PC-9 (cell line): ENCODE data around the gene TRIM49D2. TPM values are rescaled to one million over a fixed set of nuclear protein-coding genes. Genes with fewer than 3 reads are reported as not detected.
"Not testable (repeated sequence)": the region's sequence is repeated elsewhere in the genome, so short reads cannot be mapped to it uniquely, and the experiment has no call there.

ENCODE experiments used
- Bru-seq: library from RNA; stranded (reverse); fragments of 400-500 nt; gene quantifications from one replicate; lab custom pipeline; 2021; lab: Mats Ljungman, UMichigan
- BruChase-seq, 2 experiments: library from RNA; stranded (reverse); fragments of 400-500 nt; gene quantifications; one replicate each; lab custom pipeline; 2021; lab: Mats Ljungman, UMichigan
- BruUV-seq: library from RNA; stranded (reverse); fragments of 400-500 nt; replicated peaks from 2 replicates; lab custom pipeline; 2021; lab: Mats Ljungman, UMichigan
- CTCF ChIA-PET: fragments of 300-600 bp; sonication (Branson Sonifier 250); formaldehyde crosslinking; loops from one replicate; lab custom pipeline; 2022; ENCODE audit warnings: antibody characterized with exemption; lab: Charles Lee
- POLR2A ChIA-PET: fragments of 300-600 bp; sonication (Branson Sonifier 250); formaldehyde crosslinking; loops from one replicate; lab custom pipeline; 2022; ENCODE audit warnings: antibody characterized with exemption; ENCODE audit not compliant: unreplicated experiment; lab: Charles Lee
- DNase-seq, 2 experiments: peaks; one replicate each; pipeline versions ENCODE4 v3.0.0 to v3.0.0-alpha.2; 2015 to 2022; ENCODE audit warnings: mixed read lengths in 1 of 2
- H2AFZ ChIP-seq: fragments of 200-600 bp; sonication (generic); 2 replicates; pipeline ENCODE4 v1.8.1; 2017; ENCODE audit warnings: antibody characterized with exemption
- H3F3A ChIP-seq: fragments of 200-600 bp; sonication (generic); 2 replicates; pipeline ENCODE4 v1.8.1; 2017; ENCODE audit warnings: antibody characterized with exemption, mild to moderate bottlenecking, low read depth; ENCODE audit not compliant: insufficient read depth
- H3K27ac ChIP-seq: fragments of 200-600 bp; sonication (generic); 2 replicates; pipeline ENCODE4 v1.6.1; 2016; ENCODE audit warnings: mixed run types
- H3K27me3 ChIP-seq: fragments of 200-600 bp; sonication (generic); 2 replicates; pipeline ENCODE4 v1.6.1; 2016; ENCODE audit warnings: low read depth, mixed run types; ENCODE audit not compliant: insufficient read depth
- H3K36me3 ChIP-seq: fragments of 200-600 bp; sonication (generic); 2 replicates; pipeline ENCODE4 v1.6.1; 2016; ENCODE audit warnings: low read depth, mixed run types
- H3K4me1 ChIP-seq: fragments of 200-600 bp; sonication (generic); replicated peaks from 2 replicates; pipeline ENCODE4 v1.6.1; 2016; ENCODE audit warnings: mixed run types; ENCODE audit not compliant: insufficient read depth
- H3K4me2 ChIP-seq: fragments of 200-600 bp; sonication (generic); 2 replicates; pipeline ENCODE4 v1.6.1; 2017; ENCODE audit warnings: mixed run types
- H3K4me3 ChIP-seq: fragments of 200-600 bp; sonication (generic); 2 replicates; pipeline ENCODE4 v1.6.1; 2016; ENCODE audit warnings: mixed run types
- H3K79me2 ChIP-seq: fragments of 200-600 bp; sonication (generic); 2 replicates; pipeline ENCODE4 v1.6.1; 2017; ENCODE audit warnings: low read depth, mixed run types
- H3K9me2 ChIP-seq: fragments of 200-600 bp; sonication (generic); 2 replicates; pipeline ENCODE4 v1.8.1; 2017; ENCODE audit warnings: mild to moderate bottlenecking; ENCODE audit not compliant: insufficient read depth
- H3K9me3 ChIP-seq: fragments of 200-600 bp; sonication (generic); 2 replicates; pipeline ENCODE4 v1.8.1; 2016; ENCODE audit warnings: low read depth; ENCODE audit not compliant: insufficient read depth
- H4K20me1 ChIP-seq: fragments of 200-600 bp; sonication (generic); 2 replicates; pipeline ENCODE4 v1.8.1; 2017; ENCODE audit not compliant: insufficient read depth
- EZH2 ChIP-seq: fragments of 200-600 bp; sonication (generic); IDR thresholded peaks from 2 replicates; pipeline ENCODE4 v1.8.0; 2017; ENCODE audit warnings: antibody characterized with exemption, low read depth
- intact Hi-C: fragments of 100-400 bp; cut with micrococcal nuclease; formaldehyde crosslinking; loops from one replicate; pipeline ENCODE4 v1.10.0; 2022; ENCODE audit not compliant: unreplicated experiment
- long read RNA-seq: library from polyadenylated mRNA; stranded (forward); transcript quantifications from one replicate; pipeline ENCODE4 v2.0.0, GENCODE V29; 2022
- total RNA-seq: library from RNA; stranded (reverse); gene quantifications from 2 replicates; pipeline ENCODE4 v1.2.3, GENCODE V29; 2021
- TF ChIP-seq, protein P1 (sequence below): fragments of 200-600 bp; sonication (generic); conservative IDR thresholded peaks from 2 replicates; pipeline ENCODE4 v1.6.1; 2017; ENCODE audit warnings: mixed run types, antibody characterized with exemption, mild to moderate bottlenecking, moderate library complexity

The TRIM49D2 gene
- total RNA-seq (not detected in 2 replicates), Bru-seq, nascent RNA (not detected), BruChase-seq, experiment 1, labeled RNA remaining after a 2-hour chase (not detected), BruChase-seq, experiment 2, labeled RNA remaining after a 6-hour chase (not detected)
- long read RNA-seq, result 0 reads

DNA sequence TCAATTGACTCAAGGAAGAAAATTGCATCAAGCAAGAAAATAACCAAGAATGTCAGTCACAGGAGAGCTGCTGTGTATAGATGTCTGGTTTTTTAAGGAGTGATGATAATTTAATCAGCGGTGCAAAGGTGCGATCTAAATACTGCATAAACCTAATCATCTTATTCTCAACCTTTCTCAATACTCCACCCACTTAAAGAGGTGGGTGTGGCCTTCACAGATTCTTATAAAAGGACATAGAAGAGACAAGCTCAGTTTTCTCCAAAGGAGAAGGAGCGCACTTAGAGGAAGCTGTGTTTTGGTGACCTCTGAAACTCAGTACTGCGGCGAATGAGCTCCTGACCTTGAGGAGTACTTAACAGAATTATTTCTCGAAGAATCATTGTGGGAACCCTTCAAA, at the start of gene TRIM49D2:
TSS of gene TRIM49D2 (plus strand) at position 301 of the 400 bp plus-strand sequence. CDS start 2,698 bp downstream, outside the sequence.
- BruUV-seq, H3K79me2 ChIP-seq, H3F3A ChIP-seq, H3K9me2 ChIP-seq, DNase-seq, H3K4me1 ChIP-seq, POLR2A ChIA-PET, H4K20me1 ChIP-seq, H3K27ac ChIP-seq, CTCF ChIA-PET, H3K9me3 ChIP-seq, H3K27me3 ChIP-seq, intact Hi-C loops, H3K36me3 ChIP-seq, H2AFZ ChIP-seq, H3K4me3 ChIP-seq, H3K4me2 ChIP-seq: not testable (repeated sequence)

GRCh38 chr11:89877511-89877910, 46.4 kb upstream of the TRIM49D2 start:
- H3K27ac ChIP-seq, H3K79me2 ChIP-seq, CTCF ChIA-PET, H2AFZ ChIP-seq, H3K27me3 ChIP-seq, BruUV-seq, intact Hi-C loops, H3K4me2 ChIP-seq, H3K4me1 ChIP-seq, H4K20me1 ChIP-seq, H3K9me2 ChIP-seq, POLR2A ChIA-PET, H3K4me3 ChIP-seq, H3K36me3 ChIP-seq, H3F3A ChIP-seq, H3K9me3 ChIP-seq, DNase-seq: not testable (repeated sequence)

DNA sequence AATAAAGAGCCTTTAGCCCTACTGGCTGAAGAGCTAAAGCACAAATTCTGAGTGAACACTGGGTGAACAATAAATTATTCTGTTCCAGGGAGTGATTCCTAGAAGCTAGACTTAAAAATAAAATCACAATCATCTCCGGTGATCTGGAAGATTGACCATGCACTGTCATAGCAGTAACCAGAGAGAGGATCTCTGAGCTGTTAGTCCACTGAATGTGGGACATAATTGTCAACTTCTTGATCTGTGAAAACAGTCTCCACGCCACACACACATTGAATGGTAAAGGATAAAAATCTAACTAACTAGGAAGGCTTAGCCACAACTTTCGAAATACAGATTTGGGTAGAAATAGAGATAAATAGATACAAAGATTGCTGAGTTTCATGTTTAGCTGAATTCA, 30.6 kb upstream of the TRIM49D2 start:
- POLR2A ChIA-PET, BruUV-seq, H2AFZ ChIP-seq, intact Hi-C loops, H3F3A ChIP-seq, H3K9me3 ChIP-seq, H3K36me3 ChIP-seq, H3K79me2 ChIP-seq, H3K4me3 ChIP-seq, H3K4me2 ChIP-seq, H3K9me2 ChIP-seq, CTCF ChIA-PET, DNase-seq, H4K20me1 ChIP-seq, H3K27ac ChIP-seq, H3K27me3 ChIP-seq, H3K4me1 ChIP-seq: not testable (repeated sequence)

GRCh38 chr11:89900809-89901208, 23.1 kb upstream of the TRIM49D2 start:
- POLR2A ChIA-PET, H3K27ac ChIP-seq, DNase-seq, CTCF ChIA-PET, H3F3A ChIP-seq, H3K4me3 ChIP-seq, H2AFZ ChIP-seq, intact Hi-C loops, H3K79me2 ChIP-seq, H3K4me2 ChIP-seq, H3K9me3 ChIP-seq, H3K27me3 ChIP-seq, BruUV-seq, H3K4me1 ChIP-seq, H3K36me3 ChIP-seq, H4K20me1 ChIP-seq, H3K9me2 ChIP-seq: not testable (repeated sequence)

GRCh38 chr11:89922195-89922660, 1.6 kb upstream of the TRIM49D2 start, which contains the start of gene TRIM49D1:
TSS of gene TRIM49D1 (minus strand) at chr11:89922245. CDS start at chr11:89917710, 4,535 bp downstream.
- intact Hi-C loops, result no loop called here
- TF ChIP-seq, protein P1, sequence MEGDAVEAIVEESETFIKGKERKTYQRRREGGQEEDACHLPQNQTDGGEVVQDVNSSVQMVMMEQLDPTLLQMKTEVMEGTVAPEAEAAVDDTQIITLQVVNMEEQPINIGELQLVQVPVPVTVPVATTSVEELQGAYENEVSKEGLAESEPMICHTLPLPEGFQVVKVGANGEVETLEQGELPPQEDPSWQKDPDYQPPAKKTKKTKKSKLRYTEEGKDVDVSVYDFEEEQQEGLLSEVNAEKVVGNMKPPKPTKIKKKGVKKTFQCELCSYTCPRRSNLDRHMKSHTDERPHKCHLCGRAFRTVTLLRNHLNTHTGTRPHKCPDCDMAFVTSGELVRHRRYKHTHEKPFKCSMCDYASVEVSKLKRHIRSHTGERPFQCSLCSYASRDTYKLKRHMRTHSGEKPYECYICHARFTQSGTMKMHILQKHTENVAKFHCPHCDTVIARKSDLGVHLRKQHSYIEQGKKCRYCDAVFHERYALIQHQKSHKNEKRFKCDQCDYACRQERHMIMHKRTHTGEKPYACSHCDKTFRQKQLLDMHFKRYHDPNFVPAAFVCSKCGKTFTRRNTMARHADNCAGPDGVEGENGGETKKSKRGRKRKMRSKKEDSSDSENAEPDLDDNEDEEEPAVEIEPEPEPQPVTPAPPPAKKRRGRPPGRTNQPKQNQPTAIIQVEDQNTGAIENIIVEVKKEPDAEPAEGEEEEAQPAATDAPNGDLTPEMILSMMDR, result no peak
- TF ChIP-seq EZH2, result no peak
- no peak within 1 kb of the TSS for H2AFZ ChIP-seq
- no peaks in the 10 kb centered on the region for H3K4me1 ChIP-seq
- DNase-seq, result no peak
- H3K27ac ChIP-seq, result no peak within 1 kb of the TSS
- H3F3A ChIP-seq, result no peaks in the 10 kb centered on the region
- no peaks in the 10 kb centered on the region for H3K9me2 ChIP-seq
- CTCF ChIA-PET, result no interaction called here
- POLR2A ChIA-PET, result no interaction called here
- no peak within 1 kb of the TSS for H3K4me3 ChIP-seq
- no peaks in the 10 kb centered on the region; the same call in 1 of the 2 replicates for H3K9me3 ChIP-seq
- H3K36me3 ChIP-seq, result no peaks in the 10 kb centered on the region
- no peaks in the 10 kb centered on the region for H4K20me1 ChIP-seq
- no TSS peak for BruUV-seq
- 0 out of 2 replicates have a peak, but pooled peaks cover 3% of the 10 kb centered on the region for H3K27me3 ChIP-seq
- H3K79me2 ChIP-seq, result no peaks in the 10 kb centered on the region
- H3K4me2 ChIP-seq, result no peak within 1 kb of the TSS

GRCh38 chr11:89960833-89961232, 37.0 kb downstream of the TRIM49D2 start:
- POLR2A ChIA-PET, H3K9me3 ChIP-seq, H3K36me3 ChIP-seq, H4K20me1 ChIP-seq, H2AFZ ChIP-seq, BruUV-seq, H3K4me2 ChIP-seq, H3K79me2 ChIP-seq, intact Hi-C loops, DNase-seq, CTCF ChIA-PET, H3K27me3 ChIP-seq, H3K4me3 ChIP-seq, H3K9me2 ChIP-seq, H3K4me1 ChIP-seq, H3F3A ChIP-seq, H3K27ac ChIP-seq: not testable (repeated sequence)
